GM23338 (cell line): ENCODE measurements around the gene ARF6. TPM values are rescaled to one million over a fixed set of nuclear protein-coding genes. Genes with fewer than 3 reads are reported as not detected.

ENCODE experiments used
- ATAC-seq: fragments of 200-7000 bp; cut with Tn5 transposase; 3 replicates; pipeline ENCODE4 v1.9.1; 2020
- DNase-seq: peaks from one replicate; pipeline ENCODE4 v3.0.0-alpha.2; 2015; ENCODE audit warnings: low spot score
- H2AFZ ChIP-seq: fragments of 200-600 bp; sonication (generic); 2 replicates; pipeline ENCODE4 v1.8.0; 2016; ENCODE audit warnings: antibody characterized with exemption, mild to moderate bottlenecking, moderate library complexity
- H3F3A ChIP-seq: fragments of 200-600 bp; sonication (generic); replicated peaks from 2 replicates; pipeline ENCODE4 v1.8.0; 2017; ENCODE audit warnings: antibody characterized with exemption, mixed run types, low read depth
- H3K27ac ChIP-seq: fragments of 200-600 bp; sonication (generic); 2 replicates; pipeline ENCODE4 v1.6.1; 2016; ENCODE audit warnings: low read depth
- H3K27me3 ChIP-seq: fragments of 200-600 bp; sonication (generic); 2 replicates; pipeline ENCODE4 v1.8.0; 2016; ENCODE audit warnings: mild to moderate bottlenecking, mixed run types, moderate library complexity; ENCODE audit not compliant: insufficient read depth
- H3K36me3 ChIP-seq: fragments of 200-600 bp; sonication (generic); 2 replicates; pipeline ENCODE4 v1.8.0; 2016; ENCODE audit warnings: mild to moderate bottlenecking; ENCODE audit not compliant: insufficient read depth
- H3K4me1 ChIP-seq: fragments of 200-600 bp; sonication (generic); 2 replicates; pipeline ENCODE4 v1.8.0; 2016; ENCODE audit warnings: mild to moderate bottlenecking, moderate library complexity; ENCODE audit not compliant: insufficient read depth
- H3K4me2 ChIP-seq: fragments of 200-600 bp; sonication (generic); 2 replicates; pipeline ENCODE4 v1.7.1; 2017; ENCODE audit warnings: mixed run types
- H3K4me3 ChIP-seq: fragments of 200-600 bp; sonication (generic); 2 replicates; pipeline ENCODE4 v1.6.1; 2016; ENCODE audit warnings: mixed run types
- H3K79me2 ChIP-seq: fragments of 200-600 bp; sonication (generic); replicated peaks from 2 replicates; pipeline ENCODE4 v1.8.0; 2017; ENCODE audit warnings: mild to moderate bottlenecking; ENCODE audit not compliant: insufficient read depth
- H3K9me2 ChIP-seq: fragments of 200-600 bp; sonication (generic); 2 replicates; pipeline ENCODE4 v1.8.0; 2017; ENCODE audit not compliant: insufficient read depth
- H4K20me1 ChIP-seq: fragments of 200-600 bp; sonication (generic); replicated peaks from 2 replicates; pipeline ENCODE4 v1.8.0; 2017; ENCODE audit warnings: mild to moderate bottlenecking; ENCODE audit not compliant: insufficient read depth
- H3K27ac Mint-ChIP-seq: 2 replicates; pipeline ENCODE4 v1.8.0; 2020; ENCODE audit warnings: inconsistent platforms, mild to moderate bottlenecking, moderate library complexity, mixed read lengths
- H3K27me3 Mint-ChIP-seq: 3 replicates; pipeline ENCODE4 v1.8.0; 2022; ENCODE audit warnings: low read depth, mild to moderate bottlenecking, moderate library complexity, mixed read lengths, inconsistent platforms; ENCODE audit not compliant: insufficient read depth, poor library complexity
- H3K36me3 Mint-ChIP-seq: 3 replicates; pipeline ENCODE4 v1.8.0; 2021; ENCODE audit warnings: low read depth, mild to moderate bottlenecking, inconsistent platforms, moderate library complexity, mixed read lengths
- H3K4me1 Mint-ChIP-seq: 3 replicates; pipeline ENCODE4 v1.8.0; 2020; ENCODE audit warnings: mild to moderate bottlenecking, inconsistent platforms, mixed read lengths
- H3K4me3 Mint-ChIP-seq: 3 replicates; pipeline ENCODE4 v1.8.0; 2021; ENCODE audit warnings: moderate library complexity, mild to moderate bottlenecking, inconsistent platforms, mixed read lengths
- H3K9me3 Mint-ChIP-seq: 3 replicates; pipeline ENCODE4 v1.8.0; 2020; ENCODE audit warnings: moderate library complexity, mild to moderate bottlenecking, inconsistent platforms, mixed read lengths
- CREB1 ChIP-seq: fragments of 250-450 bp; sonication (Bioruptor Pico); IDR thresholded peaks from 2 replicates; pipeline ENCODE4 v1.5.0; 2020; ENCODE audit warnings: low read depth, mild to moderate bottlenecking, moderate library complexity
- ETS1 ChIP-seq: IDR thresholded peaks from 2 replicates; pipeline ENCODE4 v1.6.1; 2016; ENCODE audit warnings: antibody characterized with exemption
- EZH2 ChIP-seq: fragments of 200-600 bp; sonication (generic); IDR thresholded peaks from one replicate; pipeline ENCODE4 v1.8.0; 2017; ENCODE audit warnings: antibody characterized with exemption, mild to moderate bottlenecking, low read depth; ENCODE audit not compliant: unreplicated experiment
- EZH2phosphoT487 ChIP-seq: fragments of 200-600 bp; sonication (generic); IDR thresholded peaks from one replicate; pipeline ENCODE4 v1.8.1; 2018; ENCODE audit warnings: antibody characterized with exemption; ENCODE audit not compliant: unreplicated experiment
- JUNB ChIP-seq: IDR thresholded peaks from one replicate; pipeline ENCODE4 v1.6.1; 2016; ENCODE audit warnings: antibody characterized with exemption; ENCODE audit not compliant: unreplicated experiment
- NANOG ChIP-seq: IDR thresholded peaks from 2 replicates; pipeline ENCODE4 v1.6.1; 2016; ENCODE audit warnings: antibody characterized with exemption, borderline replicate concordance
- POLR2AphosphoS5 ChIP-seq: IDR thresholded peaks from 2 replicates; pipeline ENCODE4 v1.6.1; 2016; ENCODE audit warnings: antibody characterized with exemption, low read depth
- ZNF114 ChIP-seq: fragments of 250-450 bp; sonication (Bioruptor Pico); IDR thresholded peaks from 2 replicates; pipeline ENCODE4 v1.5.0; 2020; ENCODE audit warnings: mild to moderate bottlenecking, moderate library complexity
- ZNF331 ChIP-seq: fragments of 250-450 bp; sonication (Bioruptor Pico); IDR thresholded peaks from 2 replicates; pipeline ENCODE4 v1.5.0; 2020; ENCODE audit warnings: low read depth, mild to moderate bottlenecking, moderate library complexity
- ZNF462 ChIP-seq: fragments of 250-450 bp; sonication (Bioruptor Pico); IDR thresholded peaks from 2 replicates; pipeline ENCODE4 v1.5.0; 2020; ENCODE audit warnings: mild to moderate bottlenecking, moderate library complexity
- polyA plus RNA-seq: library from polyadenylated mRNA; unstranded; fragments of >200 nt; fragmentation: Nextera tagmentation; extraction: Ambion mirVana; gene quantifications from 2 replicates; pipeline ENCODE4 v1.2.1, GENCODE V29; 2016
- total RNA-seq: library from RNA; depleted of rRNA; stranded (reverse); fragments of >200 nt; shearing (Covaris generic); gene quantifications from 2 replicates; pipeline ENCODE4 v1.2.3, GENCODE V29; 2014

The ARF6 gene
- total and polyA plus RNA-seq, 2 experiments from 2014 or later, result 47.8 to 73.1 TPM

GRCh38 chr14:49860988-49861698 lies 31.7 kb upstream of the ARF6 start (continued):
- TF ChIP-seq ZNF462 (no peak), NANOG (no peak), EZH2phosphoT487 (no peak), JUNB (no peak), ETS1 (no peak), ZNF331 (CRISPR knock-in tag) (no peak), EZH2 (no peak), CREB1 (no peak)

GRCh38 chr14:49861699-49862088 lies 31.2 kb upstream of the ARF6 start:
- no peaks in the 10 kb centered on the region for H3K79me2 ChIP-seq
- ATAC-seq (peak; percentile 54), DNase-seq (peak; percentile 80)
- no peaks in the 10 kb centered on the region for H3F3A ChIP-seq
- H3K27me3 ChIP-seq, result no peaks in the 10 kb centered on the region
- H3K9me2 ChIP-seq, result no peaks in the 10 kb centered on the region
- H3K4me1 ChIP-seq, result peaks cover 8% of the 10 kb centered on the region; the same call in 1 of the 2 replicates
- no peaks in the 10 kb centered on the region for H3K36me3 ChIP-seq
- no peak overlapping the region for H3K4me3 Mint-ChIP-seq
- peaks cover 3% of the 10 kb centered on the region; the same call in 2 of the 3 replicates for H3K9me3 Mint-ChIP-seq
- H3K27me3 Mint-ChIP-seq, result peaks cover 15% of the 10 kb centered on the region
- peak overlapping the region; percentile 74; the same call in 1 of the 2 replicates for H2AFZ ChIP-seq
- H3K36me3 Mint-ChIP-seq, result no peaks in the 10 kb centered on the region; the same call in 1 of the 3 replicates
- H3K27ac ChIP-seq, result peak overlapping the region; percentile 96
- H3K4me1 Mint-ChIP-seq, result peaks cover 5% of the 10 kb centered on the region; the same call in 2 of the 3 replicates
- TF ChIP-seq EZH2 (no peak), ZNF114 (no peak), POLR2AphosphoS5 (0 out of 2 replicates have a peak, but pooled peaks have one; percentile 38), NANOG (no peak), ZNF331 (CRISPR knock-in tag) (no peak), EZH2phosphoT487 (no peak), ETS1 (no peak), JUNB (no peak), CREB1 (peak; percentile 66)
- H4K20me1 ChIP-seq, result no peaks in the 10 kb centered on the region
- H3K4me3 ChIP-seq, result peak overlapping the region; percentile 95
- H3K27ac Mint-ChIP-seq, result no peak overlapping the region; the same call in none of the 2 replicates
- H3K4me2 ChIP-seq, result peak overlapping the region; percentile 72
